Mucosa of stomach (tissue), 1 donor: ENCODE data around the gene MT1X.
"Not testable (repeated sequence)": the region's sequence is repeated elsewhere in the genome, so short reads cannot be mapped to it uniquely, and the experiment has no call there.

Experiments
- H3K27me3 ChIP-seq: one replicate; pipeline ENCODE4 v1.7.0; 2013; ENCODE audit warnings: mild to moderate bottlenecking, low read length; ENCODE audit not compliant: control insufficient read depth, insufficient read depth
- H3K36me3 ChIP-seq: one replicate; pipeline ENCODE4 v1.7.0; 2013; ENCODE audit warnings: low read length; ENCODE audit not compliant: control insufficient read depth, insufficient read depth
- H3K4me1 ChIP-seq: one replicate; pipeline ENCODE4 v1.7.0; 2013; ENCODE audit warnings: mild to moderate bottlenecking, low read length; ENCODE audit not compliant: control insufficient read depth, insufficient read depth
- H3K4me3 ChIP-seq: one replicate; pipeline ENCODE4 v1.7.0; 2013; ENCODE audit warnings: low read length
- H3K9ac ChIP-seq: one replicate; pipeline ENCODE4 v1.7.0; 2013; ENCODE audit warnings: mild to moderate bottlenecking, low read length, moderate library complexity
- H3K9me3 ChIP-seq: one replicate; pipeline ENCODE4 v1.7.0; 2013; ENCODE audit warnings: mild to moderate bottlenecking, low read length, moderate library complexity; ENCODE audit not compliant: control insufficient read depth
- donor health status: Pancreatic carcinoma.

Gene MT1X

DNA sequence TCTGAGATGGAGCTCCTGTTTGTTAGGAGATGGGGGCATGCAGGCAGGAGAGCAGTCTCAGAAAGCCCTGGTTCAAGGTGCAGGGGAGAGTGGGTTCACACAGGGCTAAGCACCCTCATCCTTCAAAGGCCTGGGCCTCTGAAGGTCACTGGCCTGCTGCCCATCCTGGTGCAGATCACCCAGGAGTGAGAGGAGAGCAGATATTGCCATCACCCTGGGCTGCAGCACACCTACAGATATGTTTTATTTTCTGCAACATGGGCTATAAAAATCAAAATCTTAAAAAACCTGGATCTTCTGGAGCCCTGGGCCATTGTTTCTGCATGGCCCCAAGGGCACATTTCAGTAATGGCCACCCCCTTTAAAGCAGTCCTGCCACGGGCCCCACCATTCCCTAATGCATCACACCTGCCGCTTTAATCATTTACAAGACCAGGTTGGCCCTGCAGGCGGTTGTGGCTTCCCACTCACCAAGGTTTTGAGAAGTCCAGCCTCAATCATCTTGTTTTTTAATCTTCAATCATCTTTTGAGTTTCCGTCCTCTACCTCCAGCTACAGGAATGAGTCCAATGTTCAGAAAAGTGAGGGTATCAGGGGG is 27.3 kb downstream of the MT1X start:
- Histone ChIP-seq H3K9me3 (no peaks in the 10 kb centered on the region), H3K27me3 (no peaks in the 10 kb centered on the region), H3K4me3 (no peak overlapping the region), H3K36me3 (no peaks in the 10 kb centered on the region), H3K9ac (no peak overlapping the region), H3K4me1 (no peaks in the 10 kb centered on the region)

DNA sequence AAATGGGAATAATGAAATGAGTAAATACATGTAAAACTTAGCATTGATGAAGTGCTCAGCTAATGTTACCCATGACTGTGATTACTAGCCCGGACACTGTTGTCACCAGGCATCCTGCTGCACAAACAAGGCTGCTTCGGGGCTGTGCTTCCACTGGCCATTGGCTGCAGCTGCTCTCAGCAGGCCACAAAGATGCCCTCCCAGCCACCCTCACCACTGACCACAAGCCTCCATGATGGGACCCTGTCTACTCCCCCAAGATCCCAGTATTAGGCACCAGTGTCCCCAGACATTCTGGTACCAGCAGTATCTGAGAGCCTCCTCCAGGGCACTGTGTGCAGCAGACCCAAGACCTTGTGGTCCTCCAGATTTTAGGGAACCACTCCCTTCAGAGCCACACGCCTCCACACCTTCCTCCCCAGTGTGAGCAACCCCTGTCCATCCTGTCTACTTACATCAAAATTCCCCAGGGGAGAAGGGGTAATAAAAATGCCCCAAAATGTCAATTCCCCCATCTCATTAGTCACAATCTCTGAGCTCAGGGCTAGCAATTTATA is 28.0 kb downstream of the MT1X start:
- Histone ChIP-seq H3K36me3 (no peaks in the 10 kb centered on the region), H3K9ac (no peak overlapping the region), H3K4me1 (no peaks in the 10 kb centered on the region), H3K9me3 (no peaks in the 10 kb centered on the region), H3K4me3 (no peak overlapping the region), H3K27me3 (no peaks in the 10 kb centered on the region)

DNA sequence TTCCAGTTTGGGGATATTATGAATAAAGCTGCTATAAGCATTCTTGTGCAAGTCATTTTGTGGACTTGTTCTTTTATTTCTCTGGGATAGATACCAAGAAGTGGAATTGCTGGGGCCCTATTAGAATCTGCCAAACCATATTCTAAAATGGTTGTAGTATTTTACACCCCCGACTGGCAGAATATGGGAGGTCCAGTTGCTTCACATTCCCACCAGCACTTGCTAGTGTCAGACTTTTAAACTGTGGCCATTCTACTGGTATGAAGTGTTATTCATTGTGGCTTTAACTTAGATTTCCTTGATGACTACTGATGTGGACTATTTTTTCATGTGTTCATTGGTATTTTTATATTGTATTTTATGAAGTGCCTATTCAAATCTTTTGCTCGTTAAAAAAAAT is 29.6 kb downstream of the MT1X start:
- H3K4me1 ChIP-seq: no peaks in the 10 kb centered on the region
- no peaks in the 10 kb centered on the region for H3K36me3 ChIP-seq
- no peak overlapping the region for H3K9ac ChIP-seq
- no peaks in the 10 kb centered on the region for H3K9me3 ChIP-seq
- no peak overlapping the region for H3K4me3 ChIP-seq
- H3K27me3 ChIP-seq: no peaks in the 10 kb centered on the region

DNA sequence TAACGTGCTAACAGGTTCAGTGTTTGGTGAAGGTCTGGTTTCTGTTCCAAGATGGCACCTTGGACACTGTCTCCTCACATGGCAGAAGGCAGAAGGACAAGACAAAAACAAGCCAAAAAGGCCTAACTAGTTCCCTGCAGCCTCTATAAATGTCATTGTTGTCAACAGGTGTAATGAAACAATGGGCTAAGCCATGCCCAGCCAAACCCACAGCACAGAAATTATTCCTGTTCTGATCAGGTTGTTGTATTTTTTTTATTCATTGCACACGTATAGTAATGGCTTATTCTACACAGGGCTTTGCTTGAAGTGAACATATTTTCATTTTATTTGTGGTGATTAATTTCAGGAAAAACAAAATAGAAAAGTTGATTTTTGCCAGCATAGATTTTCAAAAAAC is 31.5 kb downstream of the MT1X start:
- no peaks in the 10 kb centered on the region for H3K27me3 ChIP-seq
- no peaks in the 10 kb centered on the region for H3K36me3 ChIP-seq
- no peaks in the 10 kb centered on the region for H3K9me3 ChIP-seq
- H3K9ac ChIP-seq: no peak overlapping the region
- H3K4me1 ChIP-seq: no peaks in the 10 kb centered on the region
- H3K4me3 ChIP-seq: no peak overlapping the region

DNA sequence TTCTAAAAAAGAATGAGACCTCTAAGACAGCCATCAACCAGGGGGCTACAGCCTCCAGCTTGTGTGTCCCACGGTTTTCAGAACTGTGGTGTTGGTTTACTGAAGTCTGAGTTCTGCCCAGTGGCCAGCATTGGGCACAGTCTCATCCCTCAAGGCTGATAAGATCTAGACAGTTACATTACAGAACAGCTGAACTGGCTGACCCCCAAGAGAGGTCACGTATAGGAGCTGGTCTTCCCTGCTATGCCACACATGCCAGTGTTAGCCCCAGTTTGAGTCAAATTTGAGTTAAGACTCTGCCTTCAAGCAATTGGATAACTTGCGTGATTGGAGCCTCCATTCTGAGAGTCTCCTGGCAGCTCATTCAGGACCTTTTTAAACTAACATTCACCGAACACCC is 32.9 kb downstream of the MT1X start:
- Histone ChIP-seq H3K36me3 (no peaks in the 10 kb centered on the region), H3K9me3 (no peaks in the 10 kb centered on the region), H3K27me3 (no peaks in the 10 kb centered on the region), H3K4me1 (no peaks in the 10 kb centered on the region), H3K9ac (no peak overlapping the region), H3K4me3 (no peak overlapping the region)

DNA sequence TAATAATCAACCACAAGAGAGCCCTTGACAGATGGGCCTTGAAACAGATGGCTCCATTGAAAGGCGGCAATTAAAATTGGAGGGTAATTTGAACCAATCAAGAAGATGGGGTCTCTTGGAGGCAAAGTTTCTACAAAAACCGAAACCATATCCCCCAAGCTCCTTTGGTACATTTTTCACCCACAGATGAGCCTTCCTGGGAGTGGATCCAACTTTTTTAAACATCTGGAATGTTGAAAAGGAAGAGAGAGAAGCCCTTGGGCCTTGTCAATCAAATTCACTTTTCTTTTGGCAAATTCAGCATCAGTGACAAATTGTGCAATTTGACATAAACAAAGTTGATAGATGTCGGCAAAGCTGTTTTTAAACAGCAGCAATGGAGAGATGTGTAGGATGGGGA is 34.5 kb downstream of the MT1X start:
- no peak overlapping the region for H3K9ac ChIP-seq
- H3K4me1 ChIP-seq: no peaks in the 10 kb centered on the region
- H3K27me3 ChIP-seq: no peaks in the 10 kb centered on the region
- no peak overlapping the region for H3K4me3 ChIP-seq
- no peaks in the 10 kb centered on the region for H3K9me3 ChIP-seq
- no peaks in the 10 kb centered on the region for H3K36me3 ChIP-seq

DNA sequence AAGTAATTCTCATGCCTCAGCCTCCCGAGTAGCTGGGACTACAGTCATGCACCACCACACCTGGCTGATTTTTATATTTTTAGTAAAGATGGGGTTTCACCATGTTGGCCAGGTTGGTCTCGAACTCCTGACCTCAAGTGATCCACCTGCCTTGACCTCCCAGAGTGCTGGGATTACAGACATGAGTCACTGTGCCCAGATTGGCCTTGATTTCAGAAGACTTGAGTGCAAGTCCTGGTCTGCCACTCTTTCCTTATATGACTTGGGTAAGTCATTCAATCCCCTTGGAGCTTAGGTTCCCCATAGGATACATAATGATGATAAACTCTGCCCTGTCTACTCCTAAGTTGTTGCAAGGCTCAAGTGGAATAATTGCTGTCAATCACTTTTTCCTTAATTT is 35.3 kb downstream of the MT1X start:
- not testable (repeated sequence) for H3K9me3 ChIP-seq, H3K9ac ChIP-seq, H3K36me3 ChIP-seq, H3K4me1 ChIP-seq, H3K4me3 ChIP-seq, H3K27me3 ChIP-seq

DNA sequence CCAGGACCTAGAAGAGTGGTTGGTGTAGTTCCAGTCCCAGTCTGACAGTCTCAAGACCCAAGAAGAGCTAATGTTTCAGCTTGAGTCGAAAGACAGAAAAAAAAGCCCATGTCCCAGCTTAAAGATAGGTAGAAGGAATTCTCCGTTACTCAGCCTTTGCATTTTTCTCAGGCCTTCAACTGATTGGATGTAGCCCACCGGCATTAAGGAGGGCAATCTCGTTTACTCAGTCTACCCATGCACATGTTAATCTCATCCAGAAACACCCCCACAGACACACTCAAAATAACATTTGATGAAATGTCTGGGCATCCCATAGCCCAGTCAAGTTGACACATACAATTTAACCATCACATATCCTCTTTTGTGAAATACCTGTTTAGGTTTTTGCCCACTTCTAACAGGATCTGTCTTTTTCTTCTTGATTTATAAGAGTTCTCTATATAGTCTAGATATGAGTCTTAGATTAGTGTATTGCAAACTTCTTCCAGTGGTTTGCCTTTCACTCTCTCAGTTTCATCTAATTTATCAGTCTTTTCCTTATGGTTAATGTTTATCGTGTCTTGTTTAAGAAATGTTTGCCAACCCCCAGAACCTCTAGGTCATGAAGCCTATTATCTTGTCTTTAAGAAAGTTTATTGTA is 40.1 kb downstream of the MT1X start:
- Histone ChIP-seq H3K36me3 (no peaks in the 10 kb centered on the region), H3K9me3 (no peaks in the 10 kb centered on the region), H3K9ac (no peak overlapping the region), H3K27me3 (no peaks in the 10 kb centered on the region), H3K4me3 (no peak overlapping the region), H3K4me1 (no peaks in the 10 kb centered on the region)

DNA sequence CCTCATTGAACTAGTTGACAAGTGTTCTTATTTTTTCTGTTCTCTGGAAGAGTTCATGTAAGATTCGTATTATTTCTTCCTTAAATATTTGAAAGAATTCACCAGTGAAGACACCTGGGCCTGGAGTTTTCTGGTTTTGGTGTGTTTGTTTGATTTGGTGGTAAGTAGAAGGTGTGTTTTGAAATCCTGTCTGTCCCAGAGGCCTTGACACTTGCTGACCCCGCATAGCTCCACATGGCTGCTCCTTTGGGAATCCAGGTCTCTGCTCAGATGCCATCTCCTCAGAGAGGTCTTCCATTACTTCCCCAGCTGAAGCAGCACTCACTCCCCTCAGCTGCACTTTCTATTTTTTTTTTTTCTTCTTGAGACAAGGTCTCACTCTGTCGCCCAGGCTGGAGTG is 41.9 kb downstream of the MT1X start:
- H3K4me1 ChIP-seq: peaks cover 10% of the 10 kb centered on the region
- H3K4me3 ChIP-seq: no peak overlapping the region
- no peaks in the 10 kb centered on the region for H3K9me3 ChIP-seq
- H3K27me3 ChIP-seq: no peaks in the 10 kb centered on the region
- no peak overlapping the region for H3K9ac ChIP-seq
- H3K36me3 ChIP-seq: no peaks in the 10 kb centered on the region

DNA sequence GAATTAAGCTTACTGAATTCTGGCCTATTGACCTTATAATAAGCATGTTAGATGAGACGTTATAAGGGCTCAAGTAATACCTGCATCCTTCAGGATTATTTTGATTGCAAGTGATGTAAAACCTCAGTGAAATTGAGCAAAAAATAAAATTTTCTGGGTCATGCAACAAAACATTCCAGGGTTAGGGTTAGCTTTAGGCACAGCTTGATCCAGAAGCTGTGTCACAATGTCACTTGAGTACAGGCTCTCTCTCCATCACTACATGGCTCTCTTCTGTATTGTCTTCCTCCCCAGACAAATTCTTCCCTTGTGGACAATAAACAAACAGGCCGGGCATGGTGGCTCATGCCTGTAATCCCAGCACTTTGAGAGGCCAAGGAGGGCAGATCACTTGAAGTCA is 44.0 kb downstream of the MT1X start:
- Histone ChIP-seq H3K4me1 (peaks cover 23% of the 10 kb centered on the region), H3K9me3 (no peaks in the 10 kb centered on the region), H3K36me3 (no peaks in the 10 kb centered on the region), H3K27me3 (no peaks in the 10 kb centered on the region), H3K4me3 (no peak overlapping the region), H3K9ac (no peak overlapping the region)

DNA sequence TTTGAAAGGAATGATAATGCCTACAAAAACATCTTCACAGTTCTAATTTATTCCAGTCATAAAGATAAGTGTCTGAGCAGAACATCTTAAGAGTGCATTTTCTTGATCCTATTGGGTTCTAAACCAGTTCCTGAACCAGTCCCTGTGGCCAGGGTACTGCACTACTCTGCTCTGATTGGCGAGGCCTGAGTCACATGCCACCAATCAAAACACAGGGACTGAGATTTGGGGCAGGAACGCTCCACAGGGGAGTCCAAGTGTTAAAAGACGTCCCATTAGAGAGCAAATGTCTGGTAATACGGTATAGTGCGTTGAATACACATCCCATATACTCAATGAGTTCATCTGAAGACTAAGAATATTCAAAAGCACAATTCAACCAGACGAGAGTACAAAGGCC is 44.7 kb downstream of the MT1X start:
- Histone ChIP-seq H3K27me3 (no peaks in the 10 kb centered on the region), H3K9ac (no peak overlapping the region), H3K9me3 (no peaks in the 10 kb centered on the region), H3K36me3 (no peaks in the 10 kb centered on the region), H3K4me3 (no peak overlapping the region), H3K4me1 (peaks cover 26% of the 10 kb centered on the region)

DNA sequence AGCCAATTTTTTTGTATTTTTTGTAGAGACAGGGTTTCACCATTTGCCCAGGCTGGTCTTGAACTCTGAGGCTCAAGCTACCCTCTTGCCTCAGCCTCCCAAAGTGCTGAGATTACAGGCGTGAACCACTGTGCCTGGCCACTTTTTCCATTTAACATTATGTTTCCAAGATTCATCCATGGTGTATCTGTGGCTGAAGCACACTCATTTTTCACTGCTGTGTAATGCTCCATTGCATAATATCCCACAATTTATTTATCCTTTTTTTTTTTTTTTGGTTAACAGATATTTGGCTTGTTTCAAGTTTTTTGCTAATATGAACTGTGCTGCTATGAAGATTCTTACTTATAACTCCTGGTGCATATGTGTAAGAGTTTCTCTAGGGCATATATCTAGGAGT is 45.8 kb downstream of the MT1X start:
- H3K4me1 ChIP-seq: peaks cover 26% of the 10 kb centered on the region
- no peaks in the 10 kb centered on the region for H3K9me3 ChIP-seq
- H3K9ac ChIP-seq: no peak overlapping the region
- no peaks in the 10 kb centered on the region for H3K36me3 ChIP-seq
- no peaks in the 10 kb centered on the region for H3K27me3 ChIP-seq
- H3K4me3 ChIP-seq: no peak overlapping the region
